ENCODE measurements around the gene MYOC.
"Not testable (repeated sequence)": the region's sequence is repeated elsewhere in the genome, so short reads cannot be mapped to it uniquely, and the experiment has no call there.

Gene MYOC

DNA sequence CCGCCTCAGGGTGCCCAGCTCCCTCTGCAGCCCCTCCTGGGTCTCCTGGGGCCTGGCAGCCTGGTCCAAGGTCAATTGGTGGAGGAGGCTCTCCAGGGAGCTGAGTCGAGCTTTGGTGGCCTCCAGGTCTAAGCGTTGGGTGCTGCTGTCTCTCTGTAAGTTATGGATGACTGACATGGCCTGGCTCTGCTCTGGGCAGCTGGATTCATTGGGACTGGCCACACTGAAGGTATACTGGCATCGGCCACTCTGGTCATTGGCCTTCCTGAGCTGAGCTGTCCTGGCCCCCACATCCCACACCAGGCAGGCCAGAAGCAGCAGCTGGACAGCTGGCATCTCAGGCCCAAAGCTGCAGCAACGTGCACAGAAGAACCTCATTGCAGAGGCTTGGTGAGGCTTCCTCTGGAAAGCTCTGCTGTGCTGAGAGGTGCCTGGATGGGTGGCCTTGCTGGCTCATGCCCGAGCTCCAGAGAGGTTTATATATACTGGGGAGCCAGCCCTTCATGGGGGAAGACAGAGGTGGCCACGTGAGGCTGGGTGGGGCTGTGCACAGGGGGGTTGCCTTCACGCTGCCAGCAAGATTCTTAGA, at the start of gene MYOC:
Gene MYOC, minus strand, starts transcription at position 455 of the 589 bp plus-strand sequence. Its CDS starts 77 bp downstream, at position 378.
- no peak for DNase-seq (ENCODE audit: low read depth)

DNA sequence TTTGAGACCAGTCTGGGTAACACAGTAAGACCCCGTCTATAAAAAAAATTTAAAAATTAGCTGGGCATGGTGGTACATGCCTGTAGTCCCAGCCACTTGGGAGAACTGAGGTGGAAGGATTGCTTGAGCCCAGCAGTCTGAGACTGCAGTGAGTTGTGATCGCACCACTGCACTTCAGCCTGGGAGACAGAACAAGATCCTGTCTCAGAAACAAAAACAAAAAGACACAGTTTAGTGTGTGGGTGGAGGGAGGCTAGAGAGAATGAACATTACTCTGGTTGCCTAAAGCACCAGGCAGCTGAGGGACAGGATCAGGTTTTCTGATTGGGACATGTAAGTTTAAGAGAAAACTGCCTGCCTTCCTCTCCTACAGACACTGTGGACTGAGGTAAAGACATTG, 47.0 kb upstream of the MYOC start:
- DNase-seq (ENCODE audit: low read depth) = no peak

DNA sequence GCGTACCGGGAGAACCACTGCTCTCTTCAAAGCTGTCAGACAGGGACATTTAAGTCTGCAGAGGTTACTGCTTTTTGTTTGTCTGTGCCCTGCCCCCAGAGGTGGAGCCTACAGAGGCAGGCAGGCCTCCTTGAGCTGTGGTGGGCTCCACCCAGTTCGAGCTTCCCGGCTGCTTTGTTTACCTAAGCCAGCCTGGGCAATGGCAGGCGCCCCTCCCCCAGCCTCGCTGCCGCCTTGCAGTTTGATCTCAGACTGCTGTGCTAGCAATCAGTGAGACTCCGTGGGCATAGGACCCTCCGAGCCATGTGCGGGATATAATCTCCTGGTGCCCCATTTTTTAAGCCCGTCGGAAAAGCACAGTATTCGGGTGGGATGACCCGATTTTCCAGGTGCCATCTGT, 43.3 kb upstream of the MYOC start:
- not testable (repeated sequence) for DNase-seq (ENCODE audit: low read depth)

DNA sequence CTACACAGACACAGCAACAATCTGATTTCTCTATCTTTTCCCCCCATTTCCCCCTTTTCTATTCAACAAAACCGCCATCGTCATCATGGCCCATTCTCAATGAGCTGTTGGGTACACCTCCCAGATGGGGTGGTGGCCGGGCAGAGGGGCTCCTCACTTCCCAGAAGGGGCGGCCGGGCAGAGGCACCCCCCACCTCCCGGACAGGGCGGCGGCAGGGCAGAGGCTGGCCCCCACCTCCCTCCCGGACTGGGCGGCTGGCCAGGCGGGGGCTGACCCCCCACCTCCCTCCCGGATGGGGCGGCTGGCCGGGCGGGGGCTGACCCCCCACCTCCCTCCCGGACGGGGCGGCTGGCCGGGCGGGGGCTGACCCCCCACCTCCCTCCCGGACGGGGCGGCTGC, 41.1 kb upstream of the MYOC start:
- DNase-seq (ENCODE audit: low read depth) = not testable (repeated sequence)

DNA sequence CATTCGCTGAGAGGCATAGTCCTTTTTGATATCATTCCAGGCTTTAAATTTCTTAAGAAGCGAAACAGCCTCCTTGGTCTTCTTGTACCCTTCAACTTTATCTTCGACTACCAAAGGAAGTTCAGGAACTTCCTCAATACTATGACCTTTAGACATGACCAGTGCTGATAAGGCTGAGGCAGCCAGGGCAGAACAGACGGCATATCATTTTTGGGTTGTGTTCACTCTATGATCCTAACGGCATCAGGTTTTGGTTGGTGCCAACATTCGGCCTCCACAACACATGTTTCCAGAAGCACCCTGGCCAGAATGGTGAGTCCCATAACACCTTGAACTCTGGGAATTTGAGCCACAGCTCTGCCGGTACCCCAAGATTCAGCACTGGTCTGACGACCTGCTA, 31.4 kb upstream of the MYOC start:
- no peak for DNase-seq (ENCODE audit: low read depth)

DNA sequence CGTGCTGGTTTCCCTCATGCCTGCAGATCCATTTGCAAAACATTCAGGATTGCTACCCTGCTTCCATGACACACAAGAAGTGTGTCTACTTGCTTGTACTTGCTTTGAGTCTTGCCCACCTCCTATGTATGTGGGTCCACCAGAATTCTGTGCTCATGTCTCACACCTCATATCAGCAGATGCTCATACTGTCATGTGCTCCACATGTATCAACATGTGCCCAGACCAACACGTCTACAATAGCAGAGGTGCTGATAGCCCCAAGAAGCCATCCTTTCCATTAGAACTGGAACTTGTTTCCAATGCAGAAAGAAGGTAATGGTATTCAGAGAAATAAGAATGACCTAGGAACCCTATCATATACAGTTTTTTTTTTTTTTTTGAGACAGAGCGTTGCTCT, 27.9 kb upstream of the MYOC start:
- DNase-seq (ENCODE audit: low read depth) = no peak

DNA sequence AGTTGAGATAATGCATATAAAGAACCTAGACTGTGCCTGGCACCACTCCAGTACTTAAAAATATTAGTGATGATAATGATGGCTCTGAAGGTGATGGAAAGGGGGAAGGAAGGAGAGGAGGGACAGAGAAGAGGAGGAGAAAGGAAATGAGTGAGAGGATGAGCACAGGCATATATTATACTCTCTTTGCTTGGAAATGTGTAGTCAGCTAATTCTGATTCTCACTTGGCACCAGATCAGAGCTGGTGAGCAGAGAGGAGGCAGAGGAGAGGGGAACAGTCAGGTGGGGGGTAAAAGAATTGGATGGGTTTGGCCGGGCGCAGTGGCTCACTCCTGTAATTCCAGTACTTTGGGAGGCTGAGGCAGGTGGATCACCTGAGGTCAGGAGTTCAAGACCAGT, 24.3 kb upstream of the MYOC start:
- DNase-seq (ENCODE audit: low read depth) = no peak

DNA sequence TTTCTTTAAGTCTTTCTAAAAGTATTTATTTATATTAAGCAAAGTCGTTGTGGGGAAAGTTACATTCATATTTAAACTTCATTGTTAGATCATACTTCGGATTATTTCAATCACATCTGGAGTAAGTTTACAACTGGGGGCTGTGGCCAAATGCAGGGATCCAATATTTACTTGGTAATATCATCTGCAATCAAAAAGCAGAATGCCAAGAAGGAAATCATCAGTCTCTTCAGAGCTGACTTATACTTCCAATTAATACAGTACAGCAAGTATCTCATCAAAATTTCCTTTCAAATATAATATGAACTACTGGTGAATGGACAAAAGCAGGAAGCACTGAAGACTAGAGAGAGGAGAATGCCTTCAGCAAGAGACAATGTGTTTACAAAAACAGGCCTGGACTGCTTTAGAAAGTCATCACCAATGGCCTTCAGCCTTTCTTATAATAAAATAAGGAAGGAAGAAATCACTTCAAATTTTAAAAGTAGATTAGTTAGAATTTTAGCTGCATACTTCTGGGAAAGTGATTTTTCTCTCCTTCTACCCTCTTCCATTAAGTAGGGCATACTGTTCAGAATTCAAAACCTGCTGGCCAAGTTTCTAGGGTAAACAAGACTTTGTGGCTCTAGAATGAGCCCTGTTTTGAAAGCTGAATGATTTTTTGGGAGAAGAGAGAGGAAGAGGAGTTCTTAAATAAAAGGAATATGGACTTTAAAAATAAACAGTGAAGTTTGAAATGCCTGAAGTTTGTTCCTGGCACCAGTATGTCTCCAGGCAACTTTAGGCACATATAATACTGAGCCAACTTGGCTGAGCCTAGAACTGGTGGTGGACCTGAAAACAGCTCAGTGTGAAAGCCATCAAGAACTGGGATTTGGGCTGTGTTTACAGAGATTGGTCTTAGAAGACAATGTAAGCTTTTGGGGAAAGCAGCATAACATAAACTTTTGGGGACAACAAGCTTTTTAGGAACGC, 22.2 kb upstream of the MYOC start:
- DNase-seq (ENCODE audit: low read depth) = no peak

DNA sequence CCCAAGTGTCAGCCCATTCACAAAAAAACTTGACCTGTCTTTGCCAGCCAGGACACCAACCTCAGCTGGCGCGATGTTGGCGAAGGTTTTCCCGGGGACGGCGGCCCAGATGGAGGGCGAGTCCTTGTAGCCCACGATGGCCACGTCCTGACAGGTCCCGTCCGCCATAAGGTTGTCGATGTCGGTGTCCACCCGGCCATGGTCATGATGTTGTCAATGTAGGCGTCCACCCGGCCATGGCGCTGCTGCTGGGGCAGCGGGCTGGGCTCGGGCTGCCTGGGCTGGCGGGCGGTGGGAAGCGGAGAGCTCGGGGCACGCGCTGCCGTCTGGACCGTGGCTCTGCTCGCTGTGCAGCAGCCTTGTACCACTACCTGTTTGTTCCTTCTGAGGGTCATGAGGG, 18.3 kb upstream of the MYOC start:
- no peak for DNase-seq (ENCODE audit: low read depth)

DNA sequence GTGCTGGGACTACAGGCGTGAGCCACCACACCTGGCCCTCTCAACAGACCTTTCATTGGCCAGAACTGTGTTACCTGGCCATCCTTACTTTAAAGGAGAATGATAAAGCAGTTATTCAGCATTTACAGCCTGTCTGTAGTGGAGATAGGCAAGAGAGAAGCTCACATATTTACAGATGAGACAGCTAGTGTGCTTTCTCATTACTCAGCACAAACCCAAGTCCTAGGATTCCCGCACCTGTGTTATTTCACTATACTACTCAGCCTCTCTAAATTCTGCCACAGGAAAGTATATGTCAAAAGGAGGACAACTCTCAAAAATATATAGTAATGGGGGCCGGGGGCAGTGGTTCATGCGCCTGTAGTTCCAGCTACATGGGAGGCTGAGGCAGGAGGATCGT, 15.9 kb upstream of the MYOC start:
- no peak for DNase-seq (ENCODE audit: low read depth)

DNA sequence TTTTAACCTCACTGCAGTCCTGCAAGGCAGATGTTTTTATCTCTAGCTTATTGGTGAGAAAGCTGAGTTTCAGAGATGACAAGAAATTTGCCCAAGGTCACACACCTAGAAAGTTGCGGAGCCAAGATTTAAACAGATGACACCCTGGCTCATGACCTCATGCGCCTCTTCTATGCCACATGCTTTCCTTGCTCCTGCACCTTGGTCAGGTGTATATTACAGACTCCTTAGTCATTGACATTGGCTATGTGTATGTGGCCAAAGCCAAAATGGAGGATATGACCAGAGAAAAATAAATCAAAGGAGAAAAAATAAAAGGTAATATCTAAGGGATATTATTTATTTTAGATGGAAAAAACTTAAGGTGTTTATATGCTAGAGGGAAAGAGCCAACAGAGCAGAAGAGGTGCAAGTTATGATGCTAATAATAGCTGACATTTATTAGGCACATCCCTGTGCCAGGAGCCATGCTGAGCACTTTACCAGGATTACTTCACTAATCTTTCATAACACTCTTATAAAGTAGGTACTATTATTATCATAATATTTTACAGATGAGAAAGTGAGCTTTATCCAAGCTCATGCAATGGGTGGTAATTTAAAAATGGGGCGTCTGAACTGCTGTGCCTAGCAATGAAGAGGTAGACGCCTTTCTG, 13.8 kb upstream of the MYOC start:
- no peak for DNase-seq (ENCODE audit: low read depth)

DNA sequence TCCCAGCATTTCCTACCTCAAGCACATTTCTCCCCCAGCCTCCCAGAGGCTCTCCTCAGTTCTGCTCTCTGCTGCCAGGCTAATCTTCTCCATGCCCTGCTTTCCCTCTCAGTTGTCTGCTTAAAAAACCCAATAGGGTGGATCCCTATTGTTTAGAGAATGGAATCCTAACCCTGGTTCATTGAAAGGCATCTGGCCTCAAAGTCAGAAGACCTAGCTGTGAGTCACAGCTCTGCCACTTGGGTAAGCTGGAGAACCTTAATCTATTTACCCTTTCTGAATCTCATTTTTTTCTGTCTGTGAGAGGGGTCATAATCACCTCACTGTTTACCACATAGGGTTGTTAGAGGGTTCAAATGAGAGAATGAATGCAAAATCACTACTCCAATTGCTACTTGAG, 12.5 kb upstream of the MYOC start:
- no peak for DNase-seq (ENCODE audit: low read depth)

DNA sequence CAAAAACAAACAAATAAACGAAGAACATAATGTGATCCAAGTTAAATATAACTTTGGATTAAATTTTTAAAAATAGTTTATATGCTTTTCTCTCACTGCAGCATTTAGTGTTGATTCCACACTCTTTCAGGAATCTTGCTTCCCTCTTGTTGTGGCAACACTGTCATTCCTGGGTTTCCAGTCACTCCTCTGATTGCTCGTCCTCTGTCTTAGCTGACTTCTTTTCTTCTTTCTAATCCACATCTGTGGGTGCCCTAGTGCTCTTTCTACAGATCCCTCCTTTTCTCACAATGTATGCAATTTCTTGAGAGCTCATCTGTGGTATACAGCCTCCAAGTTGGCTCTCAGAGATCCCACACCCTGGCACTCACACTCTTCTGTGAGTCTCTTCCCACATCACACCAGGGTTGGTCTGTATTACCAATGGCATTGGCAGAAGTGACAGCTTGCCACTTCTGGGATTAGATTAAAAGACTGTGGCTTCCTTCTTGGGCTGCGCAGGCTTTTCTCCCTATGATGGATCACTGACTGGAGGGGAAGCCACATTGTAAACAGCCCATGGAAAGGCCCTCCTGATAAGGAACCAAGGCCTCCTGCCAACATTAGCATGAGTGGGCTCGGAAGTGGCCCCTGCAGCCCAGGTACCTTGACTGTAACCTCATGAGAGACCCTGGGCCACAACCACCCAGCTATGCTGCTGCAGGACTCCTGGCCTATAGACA, 11.5 kb upstream of the MYOC start:
- no peak for DNase-seq (ENCODE audit: low read depth)

DNA sequence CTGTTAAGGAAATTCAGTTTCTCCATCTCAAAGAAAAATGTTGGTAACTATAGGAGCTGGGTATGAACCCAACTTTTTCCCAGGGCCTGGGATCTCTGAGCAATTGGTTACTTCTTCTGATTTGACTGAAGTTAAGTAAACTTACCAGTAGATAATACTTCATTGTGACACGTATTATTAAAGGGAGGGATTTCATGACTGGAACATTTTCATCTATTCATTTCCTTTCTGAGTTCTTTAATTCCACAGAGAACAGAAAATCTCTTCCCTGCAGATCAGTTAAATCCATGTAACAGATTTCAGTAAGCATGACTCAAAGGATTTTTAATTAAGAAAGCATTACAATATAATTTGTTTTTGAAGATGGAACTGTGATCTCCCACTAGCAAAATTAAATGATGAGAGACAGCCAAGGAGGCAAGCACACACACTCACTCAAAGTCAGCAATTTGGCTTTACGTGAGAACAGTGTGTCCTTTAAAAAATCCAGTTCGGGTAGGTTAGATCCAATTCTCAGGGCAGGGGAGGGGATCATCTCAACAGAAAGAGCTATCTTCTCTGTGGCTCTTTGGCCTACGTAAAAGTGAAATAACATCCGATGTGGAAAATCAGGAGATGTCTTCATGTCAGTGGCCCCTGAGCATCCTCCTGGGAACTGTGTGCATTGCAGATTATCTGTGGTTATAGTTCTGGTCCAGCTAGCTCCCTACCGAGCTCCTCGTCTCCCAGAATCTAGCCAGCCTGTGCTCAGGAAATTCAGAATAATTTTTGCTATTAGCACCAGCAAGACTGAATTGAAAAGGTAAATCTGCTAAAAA, 10.8 kb upstream of the MYOC start:
- DNase-seq (ENCODE audit: low read depth) = no peak

DNA sequence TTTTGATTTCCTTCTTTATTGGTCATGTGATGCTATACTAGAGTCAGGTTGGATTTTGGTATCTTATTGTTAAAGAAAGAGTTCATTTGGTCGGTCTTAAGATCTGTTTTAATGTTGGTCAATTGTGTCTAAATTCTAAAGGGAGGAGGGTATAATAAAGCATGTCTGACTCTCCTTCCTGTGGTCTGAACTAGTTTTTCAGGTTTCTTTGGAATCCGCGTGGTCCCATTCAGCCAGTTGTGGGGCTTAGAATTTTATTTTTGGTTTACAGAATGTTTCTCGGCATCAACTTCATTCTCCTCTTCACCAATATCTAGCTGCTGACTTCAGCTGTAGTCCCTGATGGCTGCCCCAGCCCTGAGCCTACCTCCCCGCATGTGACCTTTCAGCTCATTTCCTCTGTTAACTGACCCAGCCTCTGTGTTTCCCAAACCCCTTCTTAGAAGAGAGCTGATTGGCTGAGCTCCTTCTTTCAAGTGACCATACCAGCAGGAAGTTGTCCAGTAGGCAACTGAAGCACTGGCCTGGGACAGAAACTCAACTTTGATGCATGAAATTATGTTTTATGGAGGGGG, 8.7 kb upstream of the MYOC start:
- no peak for DNase-seq (ENCODE audit: low read depth)

DNA sequence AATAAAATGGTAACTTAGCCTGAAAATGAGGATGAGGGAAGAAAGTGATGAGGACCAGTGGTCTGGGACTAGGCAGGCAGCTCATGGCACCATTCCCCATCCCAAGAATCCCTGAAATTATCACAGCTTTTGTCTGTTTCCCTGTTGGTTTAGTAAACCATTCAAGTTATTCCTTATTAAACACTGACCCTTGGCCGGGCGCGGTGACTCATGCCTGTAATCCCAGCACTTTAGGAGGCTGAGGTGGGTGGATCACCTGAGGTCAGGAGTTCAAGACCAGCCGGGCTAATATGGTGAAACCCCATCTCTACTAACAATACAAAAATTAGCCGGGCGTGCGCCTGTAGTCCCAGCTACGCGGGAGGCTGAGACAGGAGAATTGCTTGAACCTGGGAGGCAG, 3.7 kb upstream of the MYOC start:
- DNase-seq (ENCODE audit: low read depth) = not testable (repeated sequence)

DNA sequence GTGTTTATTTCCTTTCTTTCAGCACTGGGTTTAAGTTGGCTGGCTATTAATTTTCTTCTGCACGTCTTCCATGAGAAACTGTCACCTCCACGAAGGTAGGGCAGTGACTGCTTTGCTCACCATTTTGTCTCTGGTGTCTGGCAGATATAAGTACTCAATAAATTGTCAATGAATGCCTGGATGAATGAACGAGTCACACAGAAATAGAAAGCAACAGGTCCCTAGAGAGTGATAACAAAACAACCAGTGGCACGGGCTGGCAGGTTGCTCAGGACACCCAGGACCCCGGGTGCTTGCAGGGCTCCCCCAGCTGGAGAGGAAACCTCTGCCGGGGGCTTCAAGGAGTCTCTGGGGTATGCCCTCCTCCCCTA, 3.2 kb upstream of the MYOC start:
- no peak for DNase-seq (ENCODE audit: low read depth)

DNA sequence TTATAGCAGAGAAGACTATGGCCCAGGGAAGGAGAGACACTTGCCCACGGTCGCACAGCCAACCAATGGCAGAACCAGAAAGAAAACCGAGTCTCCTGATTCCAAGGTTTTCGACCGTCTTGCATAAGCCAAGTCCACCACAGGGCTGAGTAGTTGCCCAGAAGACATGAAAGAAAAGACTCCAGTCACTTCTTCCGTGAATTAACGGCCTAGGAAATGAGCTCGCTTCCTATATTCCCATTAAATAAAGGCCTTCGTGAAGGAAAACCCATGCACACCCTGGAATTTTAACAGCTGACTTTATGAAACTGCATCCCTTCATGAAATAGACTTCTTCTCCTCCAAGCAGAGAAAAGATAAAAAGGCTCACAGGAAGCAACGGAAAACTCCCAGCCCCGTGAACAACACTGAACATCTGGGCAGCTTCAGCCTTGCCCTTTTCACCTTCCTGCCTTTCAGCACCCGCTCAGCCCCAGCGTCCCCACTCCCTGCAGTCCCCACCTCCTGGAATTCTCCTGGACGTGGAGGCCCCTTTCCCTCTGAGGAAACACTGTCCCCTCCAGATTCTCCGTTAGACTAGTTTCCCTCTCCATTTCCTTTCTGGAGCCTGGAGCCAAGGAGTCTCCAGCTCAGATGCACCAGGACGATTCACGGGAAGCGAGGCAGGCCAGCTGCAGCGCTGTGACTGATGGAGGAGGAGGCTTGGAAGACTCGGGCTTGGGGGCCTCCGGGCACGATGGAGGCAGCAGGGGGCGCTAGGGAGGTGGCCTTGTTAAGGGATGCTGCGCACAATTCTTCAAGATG, 2.7 kb upstream of the MYOC start:
- DNase-seq (ENCODE audit: low read depth) = no peak

DNA sequence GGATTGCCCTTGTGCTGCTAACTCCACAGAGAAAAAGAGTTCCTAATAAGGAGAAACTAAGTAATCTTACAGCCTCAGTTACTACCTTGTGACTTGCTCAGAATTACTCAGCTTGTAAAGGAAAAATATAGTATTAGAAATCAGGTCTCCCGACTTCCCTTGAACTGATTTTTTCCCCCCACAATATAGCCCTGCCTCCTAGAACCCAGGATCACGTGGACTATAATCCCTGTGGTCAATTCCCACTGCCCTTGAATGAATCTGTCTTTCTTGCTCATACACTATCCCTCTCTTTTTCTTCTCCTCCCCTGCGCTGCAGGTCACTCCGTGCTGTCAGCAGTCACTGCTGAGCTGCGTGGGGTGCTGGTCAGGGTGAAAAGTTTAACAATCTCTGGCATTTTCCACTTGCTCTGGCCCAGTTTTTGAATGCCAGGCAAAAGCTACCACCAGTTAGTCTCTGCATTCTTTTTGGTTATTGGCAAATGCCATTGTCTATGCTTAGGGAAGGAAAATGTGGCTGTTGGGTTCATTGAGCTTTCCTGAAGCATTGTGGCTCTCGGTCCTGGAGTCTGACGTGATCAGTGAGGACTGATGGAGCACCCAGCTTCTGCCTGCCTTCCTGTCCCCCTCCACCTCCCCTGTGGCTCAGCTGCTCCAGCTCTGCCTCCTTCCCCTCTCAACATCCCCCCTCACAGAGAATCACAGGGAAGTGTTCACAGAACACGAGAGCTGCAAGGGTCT, 1.9 kb upstream of the MYOC start:
- DNase-seq (ENCODE audit: low read depth) = no peak

DNA sequence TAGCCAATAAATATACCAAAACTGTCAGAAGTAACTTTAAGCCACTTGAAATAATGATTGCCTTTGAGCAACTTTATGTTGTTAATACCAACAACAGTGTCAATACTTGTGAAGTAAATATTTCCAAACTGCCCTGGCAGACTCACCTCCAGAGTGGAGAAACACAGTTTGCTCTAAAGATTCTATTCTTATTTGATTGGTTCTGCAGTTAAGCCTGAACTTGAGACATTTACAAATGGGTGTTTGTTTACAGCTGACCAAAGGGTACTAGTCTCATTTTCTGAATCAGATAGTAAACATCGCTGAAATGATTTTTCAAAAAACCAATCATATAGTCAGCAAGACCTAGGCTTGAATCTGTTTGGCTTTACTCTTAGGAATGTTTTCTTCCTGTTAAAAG, 1.3 kb upstream of the MYOC start:
- no peak for DNase-seq (ENCODE audit: low read depth)
